Neural progenitor cell (in vitro differentiated cells): ENCODE data around the gene ADGRA1.

ENCODE experiments used
- CTCF ChIP-seq: fragments of 200-600 bp; sonication (generic); IDR thresholded peaks from 2 replicates; pipeline ENCODE4 v1.5.1; 2017; ENCODE audit warnings: antibody characterized with exemption, mild to moderate bottlenecking
- EZH2 ChIP-seq: fragments of 200-600 bp; sonication (generic); IDR thresholded peaks from 2 replicates; pipeline ENCODE4 v1.6.1; 2017; ENCODE audit warnings: antibody characterized with exemption, mild to moderate bottlenecking, moderate library complexity
- EZH2phosphoT487 ChIP-seq: fragments of 200-600 bp; sonication (generic); IDR thresholded peaks from 2 replicates; pipeline ENCODE4 v1.6.1; 2017; ENCODE audit warnings: antibody characterized with exemption

GRCh38 chr10:133059093-133059470 is 28.6 kb upstream of the ADGRA1 start:
- TF ChIP-seq CTCF (no peak), EZH2 (no peak), EZH2phosphoT487 (no peak)
